K562 (cell line): Measurements from ENCODE around the gene CARMIL1. TPM values are rescaled to one million over a fixed set of nuclear protein-coding genes. Genes with fewer than 3 reads are reported as not detected.
A peak's percentile ranks its signal among the peaks of the same experiment; 100 is the strongest.

Experiments used
- ARID2 ChIP-seq: fragments of 450-650 bp; IDR thresholded peaks from 2 replicates; pipeline ENCODE4 v1.6.1; 2017; ENCODE audit warnings: antibody characterized with exemption, mild to moderate bottlenecking
- EHMT2 ChIP-seq: fragments of 450-650 bp; IDR thresholded peaks from 2 replicates; pipeline ENCODE4 v1.6.1; 2018; ENCODE audit warnings: antibody characterized with exemption
- GATAD2A ChIP-seq: fragments of 450-650 bp; IDR thresholded peaks from 2 replicates; pipeline ENCODE4 v1.6.1; 2017
- HMGN3 ChIP-seq: IDR thresholded peaks from 2 replicates; pipeline ENCODE4 v1.6.1; 2011; ENCODE audit warnings: borderline replicate concordance, low read depth, mild to moderate bottlenecking, mixed read lengths, low read length; ENCODE audit not compliant: insufficient read length; ENCODE audit errors: extremely low read depth
- MXI1 ChIP-seq: IDR thresholded peaks from 2 replicates; pipeline ENCODE4 v1.6.1; 2011; ENCODE audit warnings: low read depth, mild to moderate bottlenecking, improper control_type of control experiment, low read length
- MYC ChIP-seq, 2 experiments: fragments of 250-450 bp in 1 of 2; sonication (Bioruptor Pico) in 1 of 2; IDR thresholded peaks; 2 replicates each; pipeline versions ENCODE4 v1.5.1 to v1.6.1; 2012 to 2021; ENCODE audit warnings: low read depth in 2 of 2, borderline replicate concordance in 1 of 2, improper control_type of control experiment in 1 of 2, low read length in 1 of 2, mild to moderate bottlenecking in 1 of 2, moderate library complexity in 1 of 2
- NFE2L1 ChIP-seq: fragments of 450-650 bp; IDR thresholded peaks from 2 replicates; pipeline ENCODE4 v1.6.1; 2016; ENCODE audit warnings: missing genetic modification characterization, low read depth, mild to moderate bottlenecking, missing compliant biosample characterization, moderate library complexity, borderline replicate concordance
- POLR3A ChIP-seq: IDR thresholded peaks from 2 replicates; pipeline ENCODE4 v1.6.1; 2011; ENCODE audit warnings: borderline replicate concordance, mild to moderate bottlenecking, moderate library complexity; ENCODE audit not compliant: insufficient read length, insufficient read depth; ENCODE audit errors: extremely low read depth
- ZFX ChIP-seq: sonication (generic); formaldehyde crosslinking; IDR thresholded peaks from 2 replicates; pipeline ENCODE4 v1.8.0; 2022; ENCODE audit warnings: mild to moderate bottlenecking, missing genetic modification reagents, moderate library complexity
- polyA plus RNA-seq, 8 experiments: library from polyadenylated mRNA; depleted of rRNA in 4 of 8; stranded (reverse) in 5 of 8; unstranded in 3 of 8; fragments of >200 nt; fragmentation: Nextera tagmentation in 2 of 8; fragmentation: Illumina TruSeq in 1 of 8; extraction: Ambion mirVana in 2 of 8; extraction: Trizol in 1 of 8; gene quantifications; 2 replicates each; pipeline versions ENCODE4 v1.2.1 to v1.2.3, GENCODE V29; 2011 to 2014; ENCODE audit warnings: inconsistent platforms in 1 of 8, missing spikeins in 1 of 8
- total RNA-seq, 7 experiments: library from RNA; depleted of rRNA in 6 of 7; stranded (reverse); fragments of >200 nt in 6 of 7; fragmentation: Illumina TruSeq in 2 of 7; extraction: Trizol in 2 of 7; gene quantifications; 2 replicates each; pipeline versions ENCODE4 v1.2.1 to v1.2.3, GENCODE V29; 2011 to 2021; ENCODE audit warnings: low replicate concordance in 1 of 7
- TF ChIP-seq, protein P1 (sequence below), 2 experiments: fragments of 450-650 bp; IDR thresholded peaks; 2 replicates each; pipeline ENCODE4 v1.6.1; 2018; ENCODE audit warnings: mild to moderate bottlenecking in 2 of 2, low read depth in 1 of 2; ENCODE audit not compliant: partially characterized antibody in 2 of 2
- TF ChIP-seq, protein P2 (sequence below): fragments of 250-450 bp; sonication (Bioruptor Pico); IDR thresholded peaks from 2 replicates; pipeline ENCODE4 v1.6.1; 2021; ENCODE audit warnings: mild to moderate bottlenecking
- TF ChIP-seq, protein P3 (sequence below): fragments of 250-450 bp; sonication (Bioruptor Pico); IDR thresholded peaks from 2 replicates; pipeline ENCODE4 v1.8.0; 2022; ENCODE audit warnings: inconsistent platforms, mild to moderate bottlenecking, moderate library complexity, borderline replicate concordance
- TF ChIP-seq, protein P4 (sequence below): fragments of 200-800 bp; sonication (Bioruptor generic); IDR thresholded peaks from 2 replicates; pipeline ENCODE4 v1.6.1; 2017; ENCODE audit warnings: missing genetic modification characterization, missing compliant biosample characterization

CARMIL1 gene
- total and polyA plus RNA-seq, 9 of the 15 experiments (the other 6 are each of a cell fraction or from before 2014, with no cell fraction given) = 0.04 to 0.32 (median 0.10) TPM; not detected in 1

DNA sequence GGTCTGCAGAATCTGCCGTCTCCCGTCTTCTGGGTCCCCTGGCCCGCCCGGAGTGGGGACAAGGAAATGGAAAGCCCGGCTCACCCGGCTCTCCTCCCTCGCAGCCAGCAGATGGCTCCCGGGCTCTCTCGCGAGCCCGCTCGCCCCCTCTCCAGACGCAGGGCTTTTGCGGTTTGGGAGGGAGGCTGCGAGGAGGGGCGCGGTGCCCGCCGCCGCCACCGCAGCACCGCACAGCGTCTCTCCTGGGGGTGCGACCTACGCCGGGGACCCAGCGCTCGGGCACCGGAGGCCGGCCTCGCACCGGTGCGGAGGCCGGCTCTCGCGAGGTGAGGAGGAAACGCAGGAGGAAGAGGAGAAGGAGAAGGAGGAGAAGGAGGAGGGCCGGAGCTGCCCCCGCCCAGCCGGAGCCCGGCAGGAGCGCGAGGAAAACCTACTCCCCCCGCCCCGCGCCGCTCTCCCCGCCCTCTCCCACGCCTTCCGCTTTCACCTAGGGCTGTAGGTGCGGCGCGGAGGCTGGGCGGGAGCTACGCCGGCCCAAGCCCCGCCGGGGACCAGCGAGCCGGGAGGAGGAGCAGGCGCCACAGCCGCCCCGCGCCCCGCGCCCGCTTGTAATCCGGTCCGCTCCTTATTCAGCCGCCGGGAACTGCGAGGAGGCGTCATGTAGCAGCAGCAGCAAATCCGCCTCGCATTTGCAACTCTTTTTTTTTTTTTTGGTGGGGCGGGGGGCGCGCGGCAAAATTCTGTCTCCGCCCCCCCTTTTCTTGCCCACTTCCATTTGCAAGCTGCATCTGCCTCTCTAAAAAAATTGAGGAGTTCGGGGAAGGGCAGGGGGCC lies at the start of gene CARMIL1 (continued):
- TF ChIP-seq, protein P1, sequence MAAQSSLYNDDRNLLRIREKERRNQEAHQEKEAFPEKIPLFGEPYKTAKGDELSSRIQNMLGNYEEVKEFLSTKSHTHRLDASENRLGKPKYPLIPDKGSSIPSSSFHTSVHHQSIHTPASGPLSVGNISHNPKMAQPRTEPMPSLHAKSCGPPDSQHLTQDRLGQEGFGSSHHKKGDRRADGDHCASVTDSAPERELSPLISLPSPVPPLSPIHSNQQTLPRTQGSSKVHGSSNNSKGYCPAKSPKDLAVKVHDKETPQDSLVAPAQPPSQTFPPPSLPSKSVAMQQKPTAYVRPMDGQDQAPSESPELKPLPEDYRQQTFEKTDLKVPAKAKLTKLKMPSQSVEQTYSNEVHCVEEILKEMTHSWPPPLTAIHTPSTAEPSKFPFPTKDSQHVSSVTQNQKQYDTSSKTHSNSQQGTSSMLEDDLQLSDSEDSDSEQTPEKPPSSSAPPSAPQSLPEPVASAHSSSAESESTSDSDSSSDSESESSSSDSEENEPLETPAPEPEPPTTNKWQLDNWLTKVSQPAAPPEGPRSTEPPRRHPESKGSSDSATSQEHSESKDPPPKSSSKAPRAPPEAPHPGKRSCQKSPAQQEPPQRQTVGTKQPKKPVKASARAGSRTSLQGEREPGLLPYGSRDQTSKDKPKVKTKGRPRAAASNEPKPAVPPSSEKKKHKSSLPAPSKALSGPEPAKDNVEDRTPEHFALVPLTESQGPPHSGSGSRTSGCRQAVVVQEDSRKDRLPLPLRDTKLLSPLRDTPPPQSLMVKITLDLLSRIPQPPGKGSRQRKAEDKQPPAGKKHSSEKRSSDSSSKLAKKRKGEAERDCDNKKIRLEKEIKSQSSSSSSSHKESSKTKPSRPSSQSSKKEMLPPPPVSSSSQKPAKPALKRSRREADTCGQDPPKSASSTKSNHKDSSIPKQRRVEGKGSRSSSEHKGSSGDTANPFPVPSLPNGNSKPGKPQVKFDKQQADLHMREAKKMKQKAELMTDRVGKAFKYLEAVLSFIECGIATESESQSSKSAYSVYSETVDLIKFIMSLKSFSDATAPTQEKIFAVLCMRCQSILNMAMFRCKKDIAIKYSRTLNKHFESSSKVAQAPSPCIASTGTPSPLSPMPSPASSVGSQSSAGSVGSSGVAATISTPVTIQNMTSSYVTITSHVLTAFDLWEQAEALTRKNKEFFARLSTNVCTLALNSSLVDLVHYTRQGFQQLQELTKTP (IDR thresholded peaks at IDR 0.05; ENCODE audit: low read depth in 1 of 2, partially characterized antibody in 2 of 2) = no peak
- TF ChIP-seq HMGN3 (peak; percentile 85), MXI1 (no peak), ZFX (CRISPR knock-in tag) (no peak), NFE2L1 (no peak), EHMT2 (no peak), MYC (IDR thresholded peaks at IDR 0.05; ENCODE audit: low read depth, low read length) (peak; percentile 26; the same call in 1 of the 2 replicates), MYC (CRISPR knock-in tag; IDR thresholded peaks at IDR 0.05; ENCODE audit: borderline replicate concordance, low read depth) (no peak), GATAD2A (0 out of 2 replicates have a peak, but pooled peaks have one; percentile 63), ARID2 (no peak), POLR3A (no peak)
- TF ChIP-seq, protein P2, sequence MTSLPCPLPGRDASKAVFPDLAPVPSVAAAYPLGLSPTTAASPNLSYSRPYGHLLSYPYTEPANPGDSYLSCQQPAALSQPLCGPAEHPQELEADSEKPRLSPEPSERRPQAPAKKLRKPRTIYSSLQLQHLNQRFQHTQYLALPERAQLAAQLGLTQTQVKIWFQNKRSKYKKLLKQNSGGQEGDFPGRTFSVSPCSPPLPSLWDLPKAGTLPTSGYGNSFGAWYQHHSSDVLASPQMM = no peak
- TF ChIP-seq, protein P3, sequence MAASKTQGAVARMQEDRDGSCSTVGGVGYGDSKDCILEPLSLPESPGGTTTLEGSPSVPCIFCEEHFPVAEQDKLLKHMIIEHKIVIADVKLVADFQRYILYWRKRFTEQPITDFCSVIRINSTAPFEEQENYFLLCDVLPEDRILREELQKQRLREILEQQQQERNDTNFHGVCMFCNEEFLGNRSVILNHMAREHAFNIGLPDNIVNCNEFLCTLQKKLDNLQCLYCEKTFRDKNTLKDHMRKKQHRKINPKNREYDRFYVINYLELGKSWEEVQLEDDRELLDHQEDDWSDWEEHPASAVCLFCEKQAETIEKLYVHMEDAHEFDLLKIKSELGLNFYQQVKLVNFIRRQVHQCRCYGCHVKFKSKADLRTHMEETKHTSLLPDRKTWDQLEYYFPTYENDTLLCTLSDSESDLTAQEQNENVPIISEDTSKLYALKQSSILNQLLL (CRISPR knock-in tag) = no peak
- TF ChIP-seq, protein P4, sequence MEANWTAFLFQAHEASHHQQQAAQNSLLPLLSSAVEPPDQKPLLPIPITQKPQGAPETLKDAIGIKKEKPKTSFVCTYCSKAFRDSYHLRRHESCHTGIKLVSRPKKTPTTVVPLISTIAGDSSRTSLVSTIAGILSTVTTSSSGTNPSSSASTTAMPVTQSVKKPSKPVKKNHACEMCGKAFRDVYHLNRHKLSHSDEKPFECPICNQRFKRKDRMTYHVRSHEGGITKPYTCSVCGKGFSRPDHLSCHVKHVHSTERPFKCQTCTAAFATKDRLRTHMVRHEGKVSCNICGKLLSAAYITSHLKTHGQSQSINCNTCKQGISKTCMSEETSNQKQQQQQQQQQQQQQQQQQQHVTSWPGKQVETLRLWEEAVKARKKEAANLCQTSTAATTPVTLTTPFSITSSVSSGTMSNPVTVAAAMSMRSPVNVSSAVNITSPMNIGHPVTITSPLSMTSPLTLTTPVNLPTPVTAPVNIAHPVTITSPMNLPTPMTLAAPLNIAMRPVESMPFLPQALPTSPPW (CRISPR knock-in tag) = peak; percentile 88
